Embryonic facial prominence (tissue), 1 donor: ENCODE results near the gene CBR3.

ENCODE experiments used
- DNase-seq: peaks from one replicate; pipeline ENCODE4 v3.0.0-alpha.2; 2016; ENCODE audit errors: extremely low spot score

The CBR3 gene

GRCh38 chr21:36183144-36183795 lies 48.4 kb downstream of the CBR3 start:
- DNase-seq, result no peak

- no peak for DNase-seq
Observed at GRCh38 chr21:36184545-36184944, 49.7 kb downstream of the CBR3 start.

DNA sequence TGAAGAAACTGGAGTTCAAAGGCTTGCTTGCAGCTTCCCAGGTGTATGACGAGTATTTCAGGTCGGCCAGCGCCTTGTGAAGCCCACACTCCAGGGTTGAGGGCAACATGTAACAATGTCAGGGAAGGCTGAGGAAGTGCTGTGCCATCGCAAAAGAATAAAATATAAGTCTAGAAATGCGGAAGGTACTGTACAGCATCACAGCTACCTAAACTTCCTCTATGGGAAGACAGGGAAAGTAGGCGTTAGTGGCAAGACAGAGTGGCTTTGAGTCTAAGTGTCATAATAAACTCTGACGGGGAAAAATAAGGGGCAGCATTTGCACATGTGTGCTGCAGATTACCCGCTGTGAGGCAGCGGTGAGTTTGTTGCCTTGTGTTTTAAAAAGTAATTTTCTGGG lies 50.6 kb downstream of the CBR3 start:
- no peak for DNase-seq

DNA sequence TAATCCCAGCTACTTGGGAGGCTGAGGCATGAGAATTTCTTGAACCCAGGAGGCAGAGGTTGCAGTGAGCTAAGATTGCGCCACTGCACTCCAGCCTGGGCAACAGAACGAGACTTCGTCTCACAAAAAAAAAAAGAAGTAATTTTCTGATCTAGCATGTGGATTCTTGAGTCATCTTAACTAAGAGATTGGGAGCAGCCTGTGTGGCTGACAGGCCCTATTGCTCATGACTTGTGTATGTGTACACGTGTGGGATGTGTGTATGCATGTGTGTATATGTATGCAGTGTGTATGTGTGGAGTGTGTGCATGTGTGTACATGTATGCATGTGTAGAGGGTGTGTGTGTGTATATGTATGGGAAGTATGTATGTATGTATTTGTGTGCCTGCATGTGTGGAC lies 51.2 kb downstream of the CBR3 start:
- no peak for DNase-seq

DNA sequence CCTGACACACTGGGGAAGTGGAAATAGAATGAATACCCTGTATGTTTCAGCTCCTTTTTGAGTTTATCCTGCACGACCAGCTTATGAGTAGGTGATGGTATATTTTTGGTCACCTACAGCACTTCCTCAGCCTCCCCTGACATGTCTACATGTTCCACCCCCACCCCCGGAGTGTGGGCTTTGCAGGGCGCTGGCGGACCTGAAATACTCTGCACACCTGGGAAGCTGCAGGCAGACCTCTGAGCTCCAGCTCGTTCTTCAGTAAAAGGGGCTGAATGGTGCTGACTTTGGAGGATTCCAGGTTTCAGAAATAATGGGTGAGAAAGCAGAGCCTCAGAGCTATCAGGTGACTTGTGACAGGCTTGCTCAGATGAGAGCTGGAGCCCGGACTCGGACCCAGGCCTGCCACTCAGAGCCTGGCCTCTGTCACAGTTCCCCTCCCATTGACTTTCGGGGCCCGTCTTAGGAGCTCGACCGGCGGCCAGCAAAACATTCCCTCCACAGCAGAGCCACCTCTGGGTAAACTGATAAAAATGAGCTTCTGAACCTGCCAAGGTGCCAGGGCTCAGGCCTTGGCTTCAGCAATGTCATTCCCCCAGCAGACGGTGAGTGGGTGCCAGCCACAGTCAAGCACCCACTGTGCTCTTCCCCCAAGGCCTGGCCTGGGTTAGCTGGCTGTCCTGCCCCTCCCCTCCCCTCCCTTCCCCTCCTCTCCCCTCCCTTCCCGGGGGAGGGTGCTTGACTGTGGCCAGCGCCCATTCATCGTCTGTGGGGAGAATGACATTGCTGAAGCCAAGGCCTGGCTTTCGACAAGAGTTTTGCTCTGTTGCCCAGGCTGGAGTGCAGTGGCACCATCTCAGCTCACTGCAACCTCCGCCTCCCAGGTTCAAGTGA lies 51.9 kb downstream of the CBR3 start:
- DNase-seq, result no peak

DNA sequence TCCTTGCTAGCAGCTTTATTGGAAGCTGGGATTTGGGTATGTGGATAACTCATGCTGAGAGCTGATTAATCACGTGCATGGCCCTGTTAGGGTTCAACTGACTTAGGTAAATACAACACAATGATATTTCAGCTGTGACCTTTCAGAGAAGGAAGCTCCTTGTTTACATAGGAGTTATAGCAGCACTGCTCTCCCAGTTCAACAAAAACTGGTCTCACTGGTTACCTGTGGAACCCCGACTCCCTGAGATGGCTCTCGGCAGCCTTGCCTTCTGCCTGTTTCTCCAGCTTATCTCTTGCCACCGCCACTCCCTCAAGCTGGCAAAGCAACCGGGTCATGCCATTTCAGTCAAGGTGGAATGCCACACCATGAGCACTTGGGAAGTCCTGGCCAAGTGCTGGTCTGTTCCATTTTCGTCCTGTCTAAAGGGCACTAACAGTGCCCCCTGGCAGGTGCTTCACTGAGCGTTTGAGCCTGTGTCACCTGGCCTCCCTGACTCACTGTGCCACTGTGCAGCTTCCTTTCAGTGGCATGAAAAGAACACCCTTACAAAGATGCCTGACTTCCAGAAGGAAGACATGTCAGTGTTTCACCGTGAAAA lies 53.3 kb downstream of the CBR3 start:
- DNase-seq, result no peak

DNA sequence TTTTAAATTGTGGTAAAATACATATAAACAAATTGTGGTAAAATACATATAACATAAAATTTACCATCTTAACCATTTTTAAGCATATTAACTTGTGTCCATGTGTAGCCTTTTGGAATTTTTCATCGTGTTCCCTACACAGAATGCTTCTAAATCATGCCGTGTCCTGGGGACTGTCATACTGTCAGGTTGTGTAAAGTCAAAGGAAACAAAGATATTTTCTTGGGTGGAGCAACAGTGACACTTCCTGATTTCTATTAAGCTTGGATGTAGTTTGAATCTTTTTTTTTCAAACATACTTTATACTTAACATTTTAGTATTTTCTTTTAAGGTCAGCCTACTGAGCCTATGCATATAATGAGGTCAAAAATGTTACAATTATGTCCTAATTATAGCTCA lies 54.1 kb downstream of the CBR3 start:
- DNase-seq, result no peak

GRCh38 chr21:36190736-36191135 lies 55.9 kb downstream of the CBR3 start:
- no peak for DNase-seq

- no peak for DNase-seq
Observed at GRCh38 chr21:36193200-36193599, 58.3 kb downstream of the CBR3 start.

DNA sequence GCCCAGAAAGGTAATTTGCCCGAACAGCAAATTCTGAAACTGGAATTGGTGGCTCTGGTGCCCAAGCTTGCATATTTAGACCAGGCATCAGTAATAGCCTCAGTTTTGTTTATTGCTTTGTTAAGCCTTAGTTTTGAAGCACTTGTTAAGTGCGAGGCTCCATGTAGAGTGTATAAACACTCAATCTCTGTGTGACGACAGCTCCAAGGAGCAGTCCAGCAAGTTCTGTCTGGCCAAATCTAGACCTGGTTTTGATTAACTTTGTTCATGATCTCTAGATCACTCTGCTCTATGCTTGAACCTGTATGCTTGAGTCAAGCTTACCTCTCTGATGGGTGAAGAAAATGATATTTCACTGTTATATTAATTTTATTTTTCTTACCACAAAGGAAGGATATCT lies 59.1 kb downstream of the CBR3 start:
- DNase-seq, result no peak

DNA sequence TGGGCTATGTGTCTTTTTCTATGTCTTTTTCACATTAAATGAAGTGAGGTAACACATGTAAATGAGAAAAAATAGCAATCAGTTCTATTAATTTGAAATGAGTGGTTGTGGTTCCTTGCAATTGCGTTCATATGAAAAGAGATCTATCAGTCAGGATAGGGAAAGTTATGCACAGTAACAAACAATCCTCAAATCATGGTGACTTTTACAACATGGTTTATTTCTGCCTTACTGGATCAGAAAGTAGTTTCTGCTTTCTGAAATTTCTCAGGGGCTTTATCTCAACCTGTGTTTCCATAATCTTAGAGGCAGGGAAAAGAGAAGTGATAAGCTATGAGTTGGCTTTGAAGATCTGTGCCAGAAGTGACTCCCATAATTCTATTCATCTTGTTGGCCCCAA lies 60.7 kb downstream of the CBR3 start:
- DNase-seq, result no peak
